ENCODE results near the gene ANXA6. TPM values are rescaled to one million over a fixed set of nuclear protein-coding genes. Genes with fewer than 3 reads are reported as not detected.

The ANXA6 gene
- total RNA-seq, 8 experiments from 2014 or later: 21.2 to 409 (median 60.1) TPM

- Histone ChIP-seq H3K4me1 (replicated peaks in 1 of 2) (no peaks in the 10 kb centered on the region), H3K27ac (no peak overlapping the region), H3K4me3 (no peak overlapping the region)
- 83 to 100% (median 92%) methylated on average over 1 to 2 of the region's 3 CpGs; no CpG with 5 or more reads in 3 of the 10 experiments for WGBS, 10 experiments
- in situ Hi-C loops (cut with MboI; ENCODE audit: low pct_unique_long_range_greater_than_20kb in 2 of 9, low sequenced_read_pairs in 9 of 9, unreplicated experiment in 9 of 9): no loop called here
- no peak for ATAC-seq (replicated peaks in 6 of 8)
Observed at GRCh38 chr5:151054709-151055108, 102.9 kb downstream of the ANXA6 start.

GRCh38 chr5:151053796-151054462 lies 103.7 kb downstream of the ANXA6 start:
- in situ Hi-C loops (cut with MboI; ENCODE audit: low pct_unique_long_range_greater_than_20kb in 2 of 9, low sequenced_read_pairs in 9 of 9, unreplicated experiment in 9 of 9): no loop called here
- 90 to 100% (median 100%) methylated on average over 1 to 2 of the region's 4 CpGs; no CpG with 5 or more reads in 7 of the 10 experiments for WGBS, 10 experiments
- Histone ChIP-seq H3K4me1 (replicated peaks in 1 of 2) (no peaks in the 10 kb centered on the region), H3K4me3 (no peak overlapping the region), H3K27ac (no peak overlapping the region)
- peak in 3 of 8 experiments; percentile 35 to 89 (median 74) for ATAC-seq (replicated peaks in 6 of 8)

GRCh38 chr5:151052836-151053235 lies 104.7 kb downstream of the ANXA6 start:
- Histone ChIP-seq H3K4me1 (replicated peaks in 1 of 2) (no peaks in the 10 kb centered on the region), H3K4me3 (no peak overlapping the region), H3K27ac (no peak overlapping the region)
- 80 to 100% (median 100%) methylated on average over 1 to 2 of the region's 3 CpGs; no CpG with 5 or more reads in 6 of the 10 experiments for WGBS, 10 experiments
- in situ Hi-C loops (cut with MboI; ENCODE audit: low pct_unique_long_range_greater_than_20kb in 2 of 9, low sequenced_read_pairs in 9 of 9, unreplicated experiment in 9 of 9): no loop called here
- ATAC-seq (replicated peaks in 6 of 8): no peak

- H3K4me1 ChIP-seq (replicated peaks in 1 of 2): no peaks in the 10 kb centered on the region
- H3K4me3 ChIP-seq: no peak overlapping the region
- ATAC-seq (replicated peaks in 6 of 8): peak in 2 of 8 experiments; percentile 14 to 51
- H3K27ac ChIP-seq: no peak overlapping the region
- 67 to 100% (median 86%) methylated on average over 1 to 4 of the region's 10 CpGs; no CpG with 5 or more reads in 3 of the 10 experiments for WGBS, 10 experiments
- in situ Hi-C loops (cut with MboI; ENCODE audit: low pct_unique_long_range_greater_than_20kb in 2 of 9, low sequenced_read_pairs in 9 of 9, unreplicated experiment in 9 of 9): no loop called here
Observed at GRCh38 chr5:151051931-151052608, 105.5 kb downstream of the ANXA6 start.

GRCh38 chr5:151051066-151051930 lies 106.3 kb downstream of the ANXA6 start:
- peak overlapping the region in 1 of 2 donors; percentile 31 for H3K27ac ChIP-seq
- peak; percentile 58 to 95 (median 72) for ATAC-seq (replicated peaks in 6 of 8)
- WGBS, 10 experiments: 0 to 96% (median 77%) methylated on average over 1 to 5 of the region's 6 CpGs; no CpG with 5 or more reads in 1 of the 10 experiments
- H3K4me3 ChIP-seq: no peak overlapping the region
- no peaks in the 10 kb centered on the region for H3K4me1 ChIP-seq (replicated peaks in 1 of 2)
- in situ Hi-C loops (cut with MboI; ENCODE audit: low pct_unique_long_range_greater_than_20kb in 2 of 9, low sequenced_read_pairs in 9 of 9, unreplicated experiment in 9 of 9): no loop called here

Other genes with a start within 250 kb of the ANXA6 start
- 10 to 100 TPM in 1 of 8 experiments, 1 to 10 TPM in 7; 3.1 to 11.2 (median 4.8) TPM for gene GPX3, start 137.2 kb downstream of the ANXA6 start, total RNA-seq
- gene TNIP1, start 76.7 kb downstream of the ANXA6 start, total RNA-seq: 10 to 100 TPM; 13.7 to 55.6 (median 26.9) TPM
- 10 to 100 TPM in 1 of 8 experiments, 1 to 10 TPM in 3, under 1 TPM in 4; 0.23 to 22.1 (median 1.1) TPM for gene CCDC69, start 66.3 kb upstream of the ANXA6 start, total RNA-seq
- gene GM2A, start 95.4 kb upstream of the ANXA6 start, total RNA-seq: 10 to 100 TPM in 7 of 8 experiments, 1 to 10 TPM in 1; 9.2 to 18.5 (median 11.4) TPM
- under 1 TPM in 6 of 8 experiments, not detected in 2; 0.05 to 0.40 (median 0.17) TPM for gene SLC36A3, start 146.0 kb upstream of the ANXA6 start, total RNA-seq
- gene SLC36A2, start 189.8 kb upstream of the ANXA6 start, total RNA-seq: under 1 TPM in 2 of 8 experiments, not detected in 6; 0.24 to 0.45 TPM